T-cell (primary cell): ENCODE measurements around the gene CHST10. TPM values are rescaled to one million over a fixed set of nuclear protein-coding genes. Genes with fewer than 3 reads are reported as not detected.
A peak's percentile ranks its signal among the peaks of the same experiment; 100 is the strongest.

Source experiments
- ATAC-seq, 4 experiments: fragments of 200-7000 bp in 3 of 4; fragments of 150-1000 bp in 1 of 4; cut with Tn5 transposase; replicated peaks in 1 of 4; 1 replicate in 3 of 4; 2 replicates in 1 of 4; pipeline ENCODE4 v1.10.0; 2021; ENCODE audit warnings: moderate library complexity in 3 of 4, mild to moderate bottlenecking in 2 of 4, moderate number of reproducible peaks in 1 of 4
- CTCF ChIA-PET, 2 donors: fragments of 300-600 bp; sonication (Branson Sonifier 250); formaldehyde crosslinking; loops; one replicate each; lab custom pipeline; 2022; ENCODE audit warnings: antibody characterized with exemption in 2 of 2; lab: Charles Lee
- POLR2A ChIA-PET, 2 donors: fragments of 300-600 bp; sonication (Branson Sonifier 250); formaldehyde crosslinking; loops; one replicate each; lab custom pipeline; 2022; ENCODE audit warnings: antibody characterized with exemption in 2 of 2; lab: Charles Lee
- DNase-seq, 35 experiments: peaks; one replicate each; pipeline versions ENCODE4 v3.0.0 to v3.0.0-alpha.2; 2013 to 2023
- H3K27ac ChIP-seq: one replicate; pipeline ENCODE4 v1.5.1; 2013; ENCODE audit warnings: low read length
- H3K27me3 ChIP-seq, 2 experiments: replicated peaks in 1 of 2; 1 replicate in 1 of 2; 2 replicates in 1 of 2; pipeline versions ENCODE4 v1.6.1 to v1.7.0; 2013; ENCODE audit warnings: low read length in 1 of 2, mixed read lengths in 1 of 2; ENCODE audit not compliant: control insufficient read depth in 2 of 2, insufficient read depth in 2 of 2; ENCODE audit errors: extremely low read depth in 1 of 2
- H3K36me3 ChIP-seq, 2 donors: 1 replicate in 1 of 2; 2 replicates in 1 of 2; pipeline versions ENCODE4 v1.6.1 to v1.7.0; 2013; ENCODE audit warnings: low read length in 1 of 2; ENCODE audit not compliant: control insufficient read depth in 2 of 2, insufficient read depth in 1 of 2; ENCODE audit errors: extremely low read depth in 1 of 2
- H3K4me1 ChIP-seq, 2 experiments: 1 replicate in 1 of 2; 2 replicates in 1 of 2; pipeline versions ENCODE4 v1.6.1 to v1.7.0; 2013; ENCODE audit warnings: low read length in 2 of 2, mixed read lengths in 1 of 2; ENCODE audit not compliant: insufficient read depth in 2 of 2, control insufficient read depth in 1 of 2; ENCODE audit errors: extremely low read depth in 1 of 2
- H3K4me3 ChIP-seq, 2 donors: 1 replicate in 1 of 2; 2 replicates in 1 of 2; pipeline versions ENCODE4 v1.5.1 to v1.7.0; 2013; ENCODE audit warnings: mild to moderate bottlenecking in 2 of 2, low read length in 1 of 2, moderate library complexity in 1 of 2; ENCODE audit not compliant: control insufficient read depth in 1 of 2; ENCODE audit errors: extremely low read depth in 1 of 2
- H3K9me3 ChIP-seq: 2 replicates; pipeline ENCODE4 v1.7.0; 2013
- H3K27ac Mint-ChIP-seq, 2 donors: one replicate each; pipeline ENCODE4 v1.8.0; 2020 to 2021; ENCODE audit warnings: mild to moderate bottlenecking in 2 of 2, mixed read lengths in 2 of 2
- H3K27me3 Mint-ChIP-seq, 2 donors: one replicate each; pipeline ENCODE4 v1.8.0; 2021 to 2022; ENCODE audit warnings: mixed read lengths in 2 of 2
- H3K36me3 Mint-ChIP-seq: one replicate; pipeline ENCODE4 v1.8.0; 2021; ENCODE audit warnings: mixed read lengths
- H3K4me1 Mint-ChIP-seq, 3 donors: one replicate each; pipeline ENCODE4 v1.8.0; 2020 to 2022; ENCODE audit warnings: mixed read lengths in 3 of 3, mild to moderate bottlenecking in 1 of 3
- H3K4me3 Mint-ChIP-seq, 3 donors: one replicate each; pipeline ENCODE4 v1.8.0; 2020 to 2022; ENCODE audit warnings: mild to moderate bottlenecking in 3 of 3, mixed read lengths in 3 of 3, moderate library complexity in 3 of 3
- H3K9me3 Mint-ChIP-seq, 3 donors: one replicate each; pipeline ENCODE4 v1.8.0; 2020 to 2022; ENCODE audit warnings: mixed read lengths in 3 of 3
- WGBS: methylation state at CpG from one replicate; pipeline ENCODE4 v1.1.5; 2013; ENCODE audit warnings: missing lambda C conversion rate; ENCODE audit not compliant: insufficient coverage; 5-methylcytosine and 5-hydroxymethylcytosine counted together
- total RNA-seq, 35 experiments: library from RNA in 6 of 35; stranded (reverse) in 6 of 35; fragments of 120-200 nt in 1 of 35; gene quantifications; one replicate each; pipeline versions ENCODE4 v1.2.1 to v1.2.4 and lab custom pipeline; 2013 to 2026

CHST10 gene
- total RNA-seq, 5 donors from 2014 or later (not counting 1 experiment from before 2014, with no cell fraction given), result 3.4 to 5.8 (median 4.1) TPM

DNA sequence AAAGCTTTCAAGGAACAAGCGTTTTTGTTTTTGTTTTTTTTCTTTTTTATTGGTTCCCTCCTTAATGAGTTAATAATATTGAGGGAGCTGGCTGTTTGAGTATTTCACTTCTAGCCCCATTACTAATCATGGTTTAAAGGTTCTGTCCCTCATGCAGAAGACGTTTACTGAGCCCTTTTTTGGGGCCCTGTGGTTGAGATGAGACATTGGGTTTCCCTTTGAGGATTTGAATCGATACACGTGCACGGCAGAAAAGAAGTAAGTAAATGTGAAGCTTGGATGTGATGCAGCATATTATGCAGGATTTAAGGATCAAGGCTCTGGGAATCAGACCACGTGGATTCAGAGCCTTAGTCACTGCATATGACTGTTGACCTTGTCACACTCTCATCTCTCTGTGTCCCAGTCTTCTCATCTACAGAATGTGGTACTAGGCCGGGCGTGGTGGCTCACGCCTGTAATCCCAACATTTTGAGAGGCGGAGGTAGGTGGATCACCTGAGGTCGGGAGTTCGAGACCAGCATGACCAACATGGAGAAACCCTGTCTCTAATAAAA lies 1.0 kb upstream of the CHST10 start:
- Mint-ChIP-seq H3K27me3 (peaks cover 0 to 5% of the 10 kb centered on the region in 2 donors), H3K4me3 (peak overlapping the region; percentile 18 to 90 (median 83)), H3K27ac (no peak overlapping the region), H3K4me1 (peaks cover 15 to 22% (median 22%) of the 10 kb centered on the region in 3 donors), H3K36me3 (peaks cover 3% of the 10 kb centered on the region), H3K9me3 (no peaks in the 10 kb centered on the region)
- no peak for DNase-seq
- H3K9me3 ChIP-seq, result no peaks in the 10 kb centered on the region
- 66% methylated on average over 6 of the region's 12 CpGs for WGBS
- H3K4me3 ChIP-seq, result no peak overlapping the region
- no peaks in the 10 kb centered on the region for H3K27me3 ChIP-seq
- no peaks in the 10 kb centered on the region for H3K36me3 ChIP-seq
- CTCF ChIA-PET, result interaction anchor here in 1 of 2 donors (0.6 kb wide), 1 partner anchor 9 kb away, joined by 3 read pairs; no protein-coding TSS in a partner anchor
- no peak for ATAC-seq
- H3K4me1 ChIP-seq, result peaks cover 0 to 13% of the 10 kb centered on the region in 2 experiments
- POLR2A ChIA-PET, result no interaction called here
- no peak overlapping the region for H3K27ac ChIP-seq

- ChIA-PET CTCF (no interaction called here), POLR2A (no interaction called here)
- H3K4me1 ChIP-seq, result peaks cover 0 to 13% of the 10 kb centered on the region in 2 experiments
- peaks cover 15 to 22% (median 22%) of the 10 kb centered on the region in 3 donors for H3K4me1 Mint-ChIP-seq
- 2% methylated on average over 16 of the region's 19 CpGs for WGBS
- no peaks in the 10 kb centered on the region for H3K9me3 Mint-ChIP-seq
- no peaks in the 10 kb centered on the region for H3K27me3 ChIP-seq
- H3K36me3 Mint-ChIP-seq, result peaks cover 3% of the 10 kb centered on the region
- H3K27me3 Mint-ChIP-seq, result peaks cover 0 to 5% of the 10 kb centered on the region in 2 donors
- no peaks in the 10 kb centered on the region for H3K9me3 ChIP-seq
- H3K4me3 ChIP-seq, result peak overlapping the region; percentile 48 to 81
- no peaks in the 10 kb centered on the region for H3K36me3 ChIP-seq
- no peak overlapping the region for H3K27ac Mint-ChIP-seq
- DNase-seq (no peak), ATAC-seq (no peak)
- H3K4me3 Mint-ChIP-seq, result peak overlapping the region; percentile 81 to 90 (median 83)
- H3K27ac ChIP-seq, result no peak overlapping the region
These were observed 250 bp upstream of the CHST10 start for GRCh38 chr2:100417711-100418124.

- H3K27me3 Mint-ChIP-seq, result peaks cover 0 to 5% of the 10 kb centered on the region in 2 donors
- H3K9me3 Mint-ChIP-seq, result no peaks in the 10 kb centered on the region
- Histone ChIP-seq H3K27ac (no peak overlapping the region), H3K9me3 (no peaks in the 10 kb centered on the region), H3K36me3 (no peaks in the 10 kb centered on the region), H3K27me3 (no peaks in the 10 kb centered on the region), H3K4me3 (peak overlapping the region; percentile 70 to 81), H3K4me1 (peaks cover 0 to 13% of the 10 kb centered on the region in 2 experiments)
- H3K4me1 Mint-ChIP-seq, result peaks cover 15 to 22% (median 22%) of the 10 kb centered on the region in 3 donors
- POLR2A ChIA-PET, result interaction anchor here in 1 of 2 donors (0.7 kb wide), 1 partner anchor 147 kb away, joined by 4 read pairs; no protein-coding TSS in a partner anchor
- 10% methylated on average over 5 of the region's 5 CpGs for WGBS
- peak overlapping the region; percentile 80 to 90 (median 88) for H3K4me3 Mint-ChIP-seq
- CTCF ChIA-PET, result interaction anchor here in 1 of 2 donors (1.0 kb wide), 1 partner anchor 11 kb away, joined by 3 read pairs; no protein-coding TSS in a partner anchor
- peaks cover 3% of the 10 kb centered on the region for H3K36me3 Mint-ChIP-seq
- ATAC-seq (no peak), DNase-seq (no peak)
- H3K27ac Mint-ChIP-seq, result peak overlapping the region in 1 of 2 donors; percentile 8
These were observed 1.0 kb downstream of the CHST10 start for GRCh38 chr2:100416397-100416934.

- ChIA-PET CTCF (no interaction called here), POLR2A (no interaction called here)
- Mint-ChIP-seq H3K36me3 (peaks cover 3% of the 10 kb centered on the region), H3K27me3 (peaks cover 0 to 5% of the 10 kb centered on the region in 2 donors), H3K4me3 (no peak overlapping the region), H3K27ac (no peak overlapping the region), H3K9me3 (no peaks in the 10 kb centered on the region), H3K4me1 (peaks cover 21 to 23% (median 21%) of the 10 kb centered on the region in 3 donors)
- H3K4me1 ChIP-seq, result peaks cover 0 to 13% of the 10 kb centered on the region in 2 experiments
- DNase-seq (no peak), ATAC-seq (no peak)
- no peaks in the 10 kb centered on the region for H3K27me3 ChIP-seq
- WGBS, result 98% methylated on average over 4 of the region's 4 CpGs
- no peak overlapping the region for H3K4me3 ChIP-seq
- H3K27ac ChIP-seq, result no peak overlapping the region
- no peaks in the 10 kb centered on the region for H3K9me3 ChIP-seq
- H3K36me3 ChIP-seq, result no peaks in the 10 kb centered on the region
These were observed 3.9 kb downstream of the CHST10 start for GRCh38 chr2:100413571-100413970.

DNA sequence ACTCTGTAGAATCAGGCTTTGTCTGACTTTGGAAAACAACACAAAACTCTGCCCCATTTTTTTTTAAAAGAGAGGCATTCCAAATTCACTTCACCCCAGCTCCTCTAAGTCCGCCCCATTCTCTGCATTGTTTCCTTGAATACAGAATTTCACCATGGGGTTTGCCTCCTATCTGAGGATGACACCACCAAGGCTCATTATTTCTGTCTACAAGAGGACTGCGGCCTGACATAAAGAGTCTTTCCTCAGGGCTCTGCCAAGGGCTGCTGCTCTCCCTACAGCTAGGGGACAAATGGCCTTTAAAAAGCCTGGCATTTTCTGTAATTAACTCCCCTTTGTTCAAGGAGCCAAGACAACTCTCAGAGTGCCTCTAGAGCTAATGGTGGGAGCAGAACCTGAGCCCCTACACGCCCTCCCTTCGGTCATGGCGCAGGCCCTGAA lies 4.6 kb downstream of the CHST10 start:
- Mint-ChIP-seq H3K4me1 (peaks cover 16 to 23% (median 16%) of the 10 kb centered on the region in 3 donors), H3K27me3 (peaks cover 0 to 5% of the 10 kb centered on the region in 2 donors), H3K9me3 (no peaks in the 10 kb centered on the region), H3K36me3 (peaks cover 3% of the 10 kb centered on the region), H3K4me3 (no peak overlapping the region), H3K27ac (no peak overlapping the region)
- POLR2A ChIA-PET, result no interaction called here
- no peaks in the 10 kb centered on the region for H3K36me3 ChIP-seq
- CTCF ChIA-PET, result no interaction called here
- H3K27me3 ChIP-seq, result no peaks in the 10 kb centered on the region
- 95% methylated on average over 5 of the region's 5 CpGs for WGBS
- H3K27ac ChIP-seq, result no peak overlapping the region
- ATAC-seq (no peak), DNase-seq (no peak)
- no peak overlapping the region for H3K4me3 ChIP-seq
- H3K4me1 ChIP-seq, result peaks cover 0 to 12% of the 10 kb centered on the region in 2 experiments
- no peaks in the 10 kb centered on the region for H3K9me3 ChIP-seq

GRCh38 chr2:100412466-100412865 lies 5.0 kb downstream of the CHST10 start:
- Mint-ChIP-seq H3K27me3 (peaks cover 0 to 5% of the 10 kb centered on the region in 2 donors), H3K27ac (no peak overlapping the region), H3K4me3 (no peak overlapping the region), H3K9me3 (no peaks in the 10 kb centered on the region), H3K4me1 (peaks cover 16 to 23% (median 16%) of the 10 kb centered on the region in 3 donors), H3K36me3 (peaks cover 3% of the 10 kb centered on the region)
- Histone ChIP-seq H3K9me3 (no peaks in the 10 kb centered on the region), H3K4me1 (peaks cover 0 to 9% of the 10 kb centered on the region in 2 experiments), H3K27me3 (no peaks in the 10 kb centered on the region), H3K27ac (no peak overlapping the region), H3K4me3 (no peak overlapping the region), H3K36me3 (no peaks in the 10 kb centered on the region)
- 100% methylated on average over 1 of the region's 4 CpGs for WGBS
- CTCF ChIA-PET, result no interaction called here
- POLR2A ChIA-PET, result no interaction called here
- no peak for DNase-seq
- ATAC-seq, result no peak
